GM12801 (cell line): Measurements from ENCODE around the gene GGA1.

Source experiments
- TF ChIP-seq, protein P1 (sequence below): IDR thresholded peaks from one replicate; pipeline ENCODE4 v1.5.1; 2011; ENCODE audit warnings: control low read depth; ENCODE audit not compliant: insufficient read length; ENCODE audit errors: extremely low read depth

Gene GGA1

DNA sequence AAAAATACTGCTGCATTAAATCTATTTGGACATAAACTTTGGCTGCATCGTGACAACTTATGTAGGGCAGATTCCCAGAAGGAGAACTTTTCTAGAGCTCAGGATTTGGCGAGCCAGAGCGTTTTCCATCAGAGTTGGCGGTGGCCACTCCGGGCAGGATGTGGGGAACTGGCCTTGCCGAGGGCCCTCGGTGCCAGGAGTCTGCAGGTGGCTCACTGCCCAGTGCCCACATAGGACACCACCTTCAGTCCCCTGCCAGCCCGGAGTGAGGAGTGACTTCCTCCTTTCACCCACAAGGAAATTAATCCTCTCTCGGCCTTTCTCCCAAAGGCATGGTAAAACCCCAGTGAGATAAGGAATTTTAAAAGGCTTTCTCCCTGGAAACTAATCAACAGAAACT is 27.1 kb upstream of the GGA1 start:
- TF ChIP-seq, protein P1, sequence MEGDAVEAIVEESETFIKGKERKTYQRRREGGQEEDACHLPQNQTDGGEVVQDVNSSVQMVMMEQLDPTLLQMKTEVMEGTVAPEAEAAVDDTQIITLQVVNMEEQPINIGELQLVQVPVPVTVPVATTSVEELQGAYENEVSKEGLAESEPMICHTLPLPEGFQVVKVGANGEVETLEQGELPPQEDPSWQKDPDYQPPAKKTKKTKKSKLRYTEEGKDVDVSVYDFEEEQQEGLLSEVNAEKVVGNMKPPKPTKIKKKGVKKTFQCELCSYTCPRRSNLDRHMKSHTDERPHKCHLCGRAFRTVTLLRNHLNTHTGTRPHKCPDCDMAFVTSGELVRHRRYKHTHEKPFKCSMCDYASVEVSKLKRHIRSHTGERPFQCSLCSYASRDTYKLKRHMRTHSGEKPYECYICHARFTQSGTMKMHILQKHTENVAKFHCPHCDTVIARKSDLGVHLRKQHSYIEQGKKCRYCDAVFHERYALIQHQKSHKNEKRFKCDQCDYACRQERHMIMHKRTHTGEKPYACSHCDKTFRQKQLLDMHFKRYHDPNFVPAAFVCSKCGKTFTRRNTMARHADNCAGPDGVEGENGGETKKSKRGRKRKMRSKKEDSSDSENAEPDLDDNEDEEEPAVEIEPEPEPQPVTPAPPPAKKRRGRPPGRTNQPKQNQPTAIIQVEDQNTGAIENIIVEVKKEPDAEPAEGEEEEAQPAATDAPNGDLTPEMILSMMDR = no peak

DNA sequence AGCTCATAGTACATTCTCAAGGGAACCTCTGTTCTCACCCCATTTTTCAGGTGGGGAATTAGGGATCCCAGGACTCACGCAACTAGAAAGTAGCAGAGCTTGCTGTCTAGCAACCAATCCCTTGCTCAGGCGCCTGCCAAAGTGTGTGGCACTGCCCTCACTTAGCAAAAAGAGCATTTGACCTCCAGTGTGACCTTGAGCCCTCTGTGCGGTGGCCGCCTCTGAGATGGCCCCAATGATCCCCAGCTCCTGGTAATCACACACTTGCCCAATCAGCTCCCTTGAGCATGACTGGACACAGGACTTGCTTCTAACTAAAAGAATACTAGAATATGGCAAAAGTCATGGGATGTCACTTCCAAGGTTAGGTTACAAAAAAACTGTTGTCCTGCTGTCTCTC is 26.1 kb upstream of the GGA1 start:
- TF ChIP-seq, protein P1 = no peak

DNA sequence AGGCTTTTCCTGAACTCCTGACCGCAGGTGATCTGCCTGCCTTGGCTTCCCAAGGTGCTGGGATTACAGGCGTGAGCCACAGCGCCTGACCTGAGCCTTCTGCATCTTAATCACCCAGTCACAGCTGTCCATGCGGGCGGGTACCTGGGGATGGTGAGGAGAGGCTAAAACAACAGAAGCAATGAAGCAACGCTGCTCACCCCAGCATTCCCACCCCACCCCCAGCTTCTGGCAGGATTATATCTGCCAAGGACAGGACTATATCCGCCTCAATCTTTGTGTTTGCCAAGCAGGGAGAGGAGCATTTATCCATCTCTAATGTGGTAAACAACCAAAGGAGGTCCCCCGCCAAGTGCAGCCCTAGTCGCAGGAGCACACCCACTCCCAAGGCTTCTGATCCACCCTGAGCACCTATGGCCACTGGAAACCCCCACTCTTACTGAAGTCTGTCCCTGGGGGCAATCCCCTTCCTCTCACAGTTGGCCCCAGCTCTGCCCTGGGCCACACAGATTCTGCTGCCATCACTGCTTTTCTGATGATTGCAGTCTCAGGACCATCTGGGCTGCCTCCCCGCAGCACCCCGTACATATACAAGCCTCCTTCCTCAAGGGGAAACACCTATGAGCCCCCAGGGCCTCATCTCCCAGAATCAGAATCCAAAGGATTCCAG is 20.0 kb upstream of the GGA1 start:
- TF ChIP-seq, protein P1 = no peak

DNA sequence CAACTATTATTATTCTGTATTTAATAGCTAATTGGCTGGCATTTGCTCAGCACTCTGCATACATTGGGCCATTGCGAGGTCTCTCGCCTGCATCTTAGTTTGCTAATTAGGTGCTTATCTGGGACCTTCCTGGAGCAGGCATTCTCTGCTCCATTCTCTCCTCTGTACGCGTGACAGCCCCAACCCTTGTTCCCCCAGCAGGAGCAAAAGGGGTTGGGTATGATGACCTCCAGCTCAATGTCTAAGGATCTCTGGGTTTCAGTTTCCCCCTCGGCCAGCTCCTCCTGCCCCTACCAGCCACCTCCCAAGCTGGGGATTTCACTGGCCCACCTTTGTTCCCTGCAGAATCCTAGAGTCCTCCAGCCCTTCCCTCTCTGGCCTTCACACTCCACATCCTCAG is 19.0 kb upstream of the GGA1 start:
- TF ChIP-seq, protein P1 = no peak

DNA sequence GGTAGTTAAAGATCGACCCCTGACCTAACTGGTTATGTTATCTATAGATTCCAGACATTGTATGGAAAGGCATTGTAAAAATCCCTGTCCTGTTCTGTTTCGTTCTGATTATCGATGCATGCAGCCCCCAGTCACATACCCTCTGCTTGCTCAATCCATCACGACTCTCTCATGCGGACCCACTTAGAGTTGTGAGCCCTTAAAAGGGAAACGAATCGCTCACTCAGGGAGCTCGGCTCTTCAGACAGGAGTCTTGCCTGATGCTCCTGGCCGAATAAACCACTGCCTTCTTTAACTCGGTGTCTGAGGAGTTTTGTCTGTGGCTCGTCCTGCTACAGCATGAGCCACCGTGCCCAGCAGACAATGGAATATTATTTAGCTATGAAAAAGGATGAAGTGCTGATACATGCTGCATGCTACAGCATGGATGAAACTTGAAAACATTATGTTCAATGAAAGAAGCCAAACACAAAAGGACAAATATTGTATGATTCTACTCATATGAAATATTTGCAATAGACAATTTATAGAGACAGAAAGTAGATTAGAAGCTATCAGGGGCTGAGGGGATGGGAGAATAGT is 16.7 kb upstream of the GGA1 start:
- TF ChIP-seq, protein P1 = no peak

DNA sequence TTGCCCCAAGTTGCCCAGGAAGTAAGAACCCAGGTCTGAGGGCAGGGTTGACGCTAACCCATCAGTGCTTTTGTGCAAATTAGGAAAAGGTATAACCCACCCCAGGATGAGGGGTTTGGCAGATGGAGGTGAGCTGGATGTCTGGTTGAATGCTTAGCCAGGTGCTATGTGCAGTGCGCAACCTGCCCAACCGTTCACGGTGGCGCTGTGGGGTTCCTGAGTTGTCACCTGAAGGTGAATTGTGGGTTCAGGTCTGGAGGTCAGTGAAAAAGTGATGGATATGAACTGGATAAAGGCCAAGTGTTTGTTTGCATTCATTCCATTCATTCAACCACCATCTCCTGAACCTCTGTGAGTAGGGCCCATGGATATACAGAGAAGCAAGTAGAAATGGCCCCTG is 14.4 kb upstream of the GGA1 start:
- TF ChIP-seq, protein P1 = no peak

DNA sequence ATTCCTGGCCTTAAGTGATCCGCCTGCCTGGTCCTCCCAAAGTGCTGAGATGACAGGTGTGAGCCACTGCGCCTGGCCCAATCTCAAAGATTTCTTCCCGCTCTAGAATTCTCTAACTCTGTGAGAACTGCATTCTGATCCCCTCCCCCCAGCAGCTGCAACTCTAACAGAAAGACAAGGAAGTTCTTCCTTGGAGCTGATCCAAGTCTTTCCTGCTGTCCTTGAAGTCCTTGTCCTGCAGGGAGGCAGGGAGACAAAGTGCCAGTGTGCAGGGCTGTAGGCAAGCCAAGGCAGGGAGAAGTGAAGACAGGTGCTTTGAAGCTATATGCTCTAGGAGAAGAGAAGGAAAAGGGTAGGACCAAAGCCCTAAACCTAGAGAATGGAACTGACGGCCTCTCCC is 9.5 kb upstream of the GGA1 start:
- TF ChIP-seq, protein P1 = no peak
